ENCODE results near the gene MIEF1. TPM values are rescaled to one million over a fixed set of nuclear protein-coding genes. Genes with fewer than 3 reads are reported as not detected.

MIEF1 gene
- total RNA-seq, 4 donors from 2014 or later, result 16.5 to 51.0 (median 41.3) TPM

DNA sequence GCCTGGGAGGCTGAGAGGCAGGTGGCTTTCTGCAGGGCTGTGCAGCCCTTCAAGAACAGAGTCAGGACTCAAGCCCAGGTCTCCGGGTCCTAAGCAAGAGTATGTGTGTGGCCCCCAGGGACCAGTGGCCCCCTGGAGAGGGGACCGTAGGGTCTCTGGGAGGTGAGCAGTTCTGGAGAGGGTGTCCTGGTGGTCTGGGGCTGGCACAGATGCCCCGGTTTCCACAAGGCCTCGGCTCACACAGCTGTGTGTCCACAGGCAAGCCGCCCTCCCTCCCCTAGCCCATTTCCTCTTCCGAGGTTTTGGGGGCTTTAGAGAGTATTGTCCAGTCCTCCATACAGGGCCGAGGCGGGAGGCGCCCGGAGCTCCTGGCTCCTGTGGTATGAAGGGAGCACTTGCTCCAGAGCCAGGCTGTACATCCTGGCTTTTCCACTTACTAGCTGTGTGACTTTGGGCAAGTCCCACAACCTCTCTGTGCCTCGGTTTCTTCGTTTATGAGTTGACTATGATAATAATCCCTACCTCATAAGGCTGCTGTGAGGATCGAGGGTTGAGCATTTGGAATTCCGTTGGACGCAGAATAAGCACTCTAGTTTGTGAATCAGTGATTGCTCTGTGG lies 33.9 kb downstream of the MIEF1 start:
- DNase-seq, result no peak
- peaks cover 0 to 4% (median 0%) of the 10 kb centered on the region in 3 donors for H3K36me3 ChIP-seq
- H3K27me3 ChIP-seq, result no peaks in the 10 kb centered on the region
- H3K27ac ChIP-seq, result no peak overlapping the region
- H3K4me3 ChIP-seq, result no peak overlapping the region
- no peak for TF ChIP-seq POLR2A (IDR thresholded peaks at IDR 0.05)
- TF ChIP-seq, protein P1, sequence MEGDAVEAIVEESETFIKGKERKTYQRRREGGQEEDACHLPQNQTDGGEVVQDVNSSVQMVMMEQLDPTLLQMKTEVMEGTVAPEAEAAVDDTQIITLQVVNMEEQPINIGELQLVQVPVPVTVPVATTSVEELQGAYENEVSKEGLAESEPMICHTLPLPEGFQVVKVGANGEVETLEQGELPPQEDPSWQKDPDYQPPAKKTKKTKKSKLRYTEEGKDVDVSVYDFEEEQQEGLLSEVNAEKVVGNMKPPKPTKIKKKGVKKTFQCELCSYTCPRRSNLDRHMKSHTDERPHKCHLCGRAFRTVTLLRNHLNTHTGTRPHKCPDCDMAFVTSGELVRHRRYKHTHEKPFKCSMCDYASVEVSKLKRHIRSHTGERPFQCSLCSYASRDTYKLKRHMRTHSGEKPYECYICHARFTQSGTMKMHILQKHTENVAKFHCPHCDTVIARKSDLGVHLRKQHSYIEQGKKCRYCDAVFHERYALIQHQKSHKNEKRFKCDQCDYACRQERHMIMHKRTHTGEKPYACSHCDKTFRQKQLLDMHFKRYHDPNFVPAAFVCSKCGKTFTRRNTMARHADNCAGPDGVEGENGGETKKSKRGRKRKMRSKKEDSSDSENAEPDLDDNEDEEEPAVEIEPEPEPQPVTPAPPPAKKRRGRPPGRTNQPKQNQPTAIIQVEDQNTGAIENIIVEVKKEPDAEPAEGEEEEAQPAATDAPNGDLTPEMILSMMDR (IDR thresholded peaks at IDR 0.05), result no peak
- H3K4me1 ChIP-seq, result peaks cover 0 to 25% (median 9%) of the 10 kb centered on the region in 4 donors
- H3K9me3 ChIP-seq, result no peaks in the 10 kb centered on the region

GRCh38 chr22:39536711-39537110 lies 34.6 kb downstream of the MIEF1 start:
- DNase-seq, result no peak
- no peak for TF ChIP-seq POLR2A (IDR thresholded peaks at IDR 0.05)
- TF ChIP-seq, protein P1 (IDR thresholded peaks at IDR 0.05), result no peak
- Histone ChIP-seq H3K4me3 (no peak overlapping the region), H3K36me3 (no peaks in the 10 kb centered on the region), H3K27ac (no peak overlapping the region), H3K27me3 (no peaks in the 10 kb centered on the region), H3K4me1 (peaks cover 0 to 17% (median 6%) of the 10 kb centered on the region in 4 donors), H3K9me3 (no peaks in the 10 kb centered on the region)

DNA sequence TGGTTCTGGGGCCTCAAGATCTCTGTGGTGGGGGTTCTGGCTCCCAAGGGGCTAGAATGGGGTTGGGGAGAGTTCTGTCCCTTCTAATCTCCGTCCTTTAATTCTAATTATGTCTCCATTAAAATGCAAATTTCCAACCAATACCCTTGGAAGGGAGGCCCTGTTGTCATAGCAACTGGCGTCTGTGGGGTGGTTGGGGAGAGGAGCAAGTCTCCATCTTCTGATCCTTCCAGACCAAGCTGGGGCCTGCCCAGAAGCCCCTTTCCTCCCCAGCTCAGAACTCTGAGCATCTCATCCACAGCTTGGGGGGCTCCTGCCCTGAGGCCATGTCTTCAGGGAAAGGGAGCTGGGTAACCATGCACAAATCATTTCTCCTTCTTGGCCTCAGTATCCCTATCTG lies 35.9 kb downstream of the MIEF1 start:
- no peaks in the 10 kb centered on the region for H3K27me3 ChIP-seq
- H3K27ac ChIP-seq, result no peak overlapping the region
- DNase-seq, result no peak
- no peaks in the 10 kb centered on the region for H3K9me3 ChIP-seq
- H3K4me1 ChIP-seq, result peaks cover 0 to 15% (median 6%) of the 10 kb centered on the region in 4 donors
- TF ChIP-seq POLR2A (IDR thresholded peaks at IDR 0.05), result no peak
- TF ChIP-seq, protein P1 (IDR thresholded peaks at IDR 0.05), result no peak
- no peak overlapping the region for H3K4me3 ChIP-seq
- H3K36me3 ChIP-seq, result no peaks in the 10 kb centered on the region

DNA sequence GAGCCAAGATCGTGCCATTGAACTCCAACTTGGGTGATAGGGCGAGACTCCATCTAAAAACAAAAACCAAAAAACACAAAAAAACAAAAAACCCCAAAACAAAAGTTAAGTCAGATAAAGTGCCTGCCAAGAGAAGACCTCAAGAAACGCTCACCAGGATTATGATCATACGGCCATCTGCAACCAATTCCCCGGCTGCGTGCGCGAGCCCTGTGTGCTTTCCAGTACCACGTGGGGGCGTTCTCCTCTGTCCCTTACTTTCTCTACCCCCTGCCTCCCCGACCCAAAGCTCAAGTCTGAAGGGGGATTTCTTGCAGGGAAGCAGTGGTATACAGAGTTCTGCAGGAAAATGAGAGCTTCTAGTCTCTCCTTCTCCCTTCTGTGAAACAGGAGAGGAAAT lies 41.0 kb downstream of the MIEF1 start:
- H3K9me3 ChIP-seq, result no peaks in the 10 kb centered on the region
- no peak overlapping the region for H3K27ac ChIP-seq
- no peaks in the 10 kb centered on the region for H3K4me1 ChIP-seq
- H3K27me3 ChIP-seq, result no peaks in the 10 kb centered on the region
- H3K4me3 ChIP-seq, result no peak overlapping the region
- DNase-seq, result peak in 2 of 3 donors; percentile 35 to 50
- H3K36me3 ChIP-seq, result no peaks in the 10 kb centered on the region
- TF ChIP-seq, protein P1 (IDR thresholded peaks at IDR 0.05), result peak in 4 of 6 experiments; percentile 11 to 24 (median 16)
- no peak for TF ChIP-seq POLR2A (IDR thresholded peaks at IDR 0.05)

DNA sequence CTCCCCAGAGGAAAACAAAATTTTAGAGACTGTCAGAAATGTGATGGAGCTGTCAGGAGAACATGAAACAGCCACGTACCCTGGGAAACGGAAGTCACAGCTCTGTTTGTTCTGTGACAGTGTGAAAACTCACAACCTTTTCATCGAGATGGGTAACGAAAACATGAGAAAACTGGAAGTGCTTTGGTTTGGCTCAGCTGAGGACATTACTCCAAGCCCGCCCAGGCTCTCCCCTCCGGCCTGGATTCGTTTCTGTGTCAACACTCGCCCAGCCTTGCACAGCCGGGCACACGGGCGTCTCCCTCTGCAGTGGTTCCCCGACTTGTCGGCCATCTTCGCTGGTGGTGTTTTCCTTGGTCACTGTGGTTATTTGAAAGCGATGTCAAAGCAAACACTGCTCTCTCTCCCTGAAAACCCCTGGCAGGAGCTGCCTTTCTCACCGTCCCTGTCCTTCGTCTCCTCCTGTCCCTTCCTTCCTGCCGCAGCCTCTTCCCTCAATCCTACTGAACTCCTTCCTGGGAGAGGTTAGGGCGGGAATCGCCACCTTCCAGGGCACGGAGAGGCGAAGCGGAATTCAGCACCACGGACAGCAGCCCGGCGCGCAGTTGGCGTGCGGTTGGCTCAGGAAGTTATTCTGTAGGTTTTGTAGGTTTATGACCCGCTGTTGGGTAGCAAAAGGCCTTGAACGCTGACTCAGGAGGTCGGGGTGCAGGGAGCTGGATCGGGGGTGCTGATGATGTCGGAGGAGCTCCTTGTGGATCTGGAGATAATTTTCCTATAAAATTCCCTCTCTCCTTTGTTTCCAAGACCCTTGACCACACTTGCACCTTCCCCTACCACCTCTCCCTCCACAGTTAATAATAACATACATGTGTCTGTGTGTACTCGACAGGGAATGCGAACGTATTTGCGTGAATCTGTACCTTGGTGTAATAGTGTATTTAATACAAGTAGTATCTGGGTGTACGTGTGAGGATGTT lies 43.6 kb downstream of the MIEF1 start:
- Histone ChIP-seq H3K27me3 (no peaks in the 10 kb centered on the region), H3K27ac (no peak overlapping the region), H3K9me3 (no peaks in the 10 kb centered on the region), H3K4me3 (no peak overlapping the region), H3K36me3 (no peaks in the 10 kb centered on the region), H3K4me1 (no peaks in the 10 kb centered on the region)
- no peak for TF ChIP-seq POLR2A (IDR thresholded peaks at IDR 0.05)
- TF ChIP-seq, protein P1 (IDR thresholded peaks at IDR 0.05), result no peak
- DNase-seq, result peak in 2 of 3 donors; percentile 64 to 74
